Left cardiac atrium (tissue), 4 donors: ENCODE data around the gene SEC16A. TPM values are rescaled to one million over a fixed set of nuclear protein-coding genes. Genes with fewer than 3 reads are reported as not detected.
A peak's percentile ranks its signal among the peaks of the same experiment; 100 is the strongest.

Source experiments
- ATAC-seq, 2 donors: fragments of 200-7000 bp; cut with Tn5 transposase; one replicate each; pipeline ENCODE4 v1.9.1; 2020; ENCODE audit warnings: mild to moderate bottlenecking in 2 of 2, moderate library complexity in 2 of 2
- DNase-seq: peaks from one replicate; pipeline ENCODE4 v3.0.0-alpha.2; 2020
- intact Hi-C, 2 donors: fragments of 100-400 bp; cut with DNase I; formaldehyde crosslinking; loops; one replicate each; pipeline versions ENCODE4 v1.14.1 to v1.15.1; 2022 to 2023
- total RNA-seq, 2 donors: library from RNA; stranded (reverse); fragmentation: NEBNext Ultra II Directional; extraction: Animal tissue kit (Norgen Biotek cat#: 25700); gene quantifications; one replicate each; pipeline ENCODE4 v1.2.1, GENCODE V29; 2021
- donor health status: DM: no; HTN: yes; CAD: no.
- donor health status: DM: no; HTN: yes; CAD: no; lungs with severe emphysema.
- donor health status: DM: yes; HTN: yes; CAD: no.
- donor health status: Dilated cardiomyopathy.

The SEC16A gene
- total RNA-seq, 2 donors from 2014 or later: 27.4 to 40.8 TPM

DNA sequence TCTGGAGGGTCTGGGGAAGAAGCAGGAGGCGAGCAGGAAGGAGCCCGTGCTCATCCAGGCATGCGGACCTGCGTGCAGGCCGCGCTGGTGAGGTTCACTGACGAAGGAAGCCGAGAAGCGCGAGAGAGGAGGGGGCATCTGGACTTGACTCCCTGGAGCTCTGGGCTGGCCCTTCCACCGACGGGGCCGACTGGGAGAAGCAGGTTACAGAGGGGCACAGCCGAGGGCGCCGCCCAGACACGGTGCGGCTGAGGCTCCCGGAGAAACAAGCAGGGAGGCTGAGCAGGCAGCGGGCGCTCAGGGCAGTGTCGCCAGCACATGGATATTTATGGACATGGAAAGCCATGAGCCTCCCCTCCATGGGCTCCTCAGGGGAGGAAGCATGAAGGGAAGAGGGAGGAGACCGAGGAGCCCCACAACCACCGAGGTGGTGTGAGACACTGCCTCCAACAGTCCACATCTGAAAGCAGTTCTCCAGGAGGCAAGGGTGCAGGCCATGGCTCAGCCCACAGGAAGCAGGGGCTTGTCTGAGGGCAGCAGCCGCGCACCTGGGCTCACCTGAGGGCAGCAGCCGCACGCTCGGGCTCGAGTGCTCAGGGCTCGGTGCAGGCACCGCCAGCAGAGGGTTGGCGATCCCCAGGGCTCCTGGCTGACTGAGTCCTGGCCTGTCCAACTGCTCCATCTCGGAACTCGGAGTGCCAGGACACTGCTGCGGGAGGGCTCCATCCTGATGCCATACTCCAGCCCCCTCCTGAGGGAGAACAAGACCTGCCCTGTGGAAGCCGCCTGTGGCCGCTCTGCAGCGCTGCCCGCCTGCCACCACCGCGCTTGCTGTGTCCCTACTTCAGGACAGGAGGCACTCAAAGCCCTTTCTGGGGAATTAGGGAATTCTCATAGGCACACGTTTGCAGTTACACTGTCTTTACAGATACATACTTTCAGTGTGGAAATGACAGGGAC lies 27.5 kb downstream of the SEC16A start:
- DNase-seq: no peak
- intact Hi-C loops: no loop called here
- no peak for ATAC-seq

DNA sequence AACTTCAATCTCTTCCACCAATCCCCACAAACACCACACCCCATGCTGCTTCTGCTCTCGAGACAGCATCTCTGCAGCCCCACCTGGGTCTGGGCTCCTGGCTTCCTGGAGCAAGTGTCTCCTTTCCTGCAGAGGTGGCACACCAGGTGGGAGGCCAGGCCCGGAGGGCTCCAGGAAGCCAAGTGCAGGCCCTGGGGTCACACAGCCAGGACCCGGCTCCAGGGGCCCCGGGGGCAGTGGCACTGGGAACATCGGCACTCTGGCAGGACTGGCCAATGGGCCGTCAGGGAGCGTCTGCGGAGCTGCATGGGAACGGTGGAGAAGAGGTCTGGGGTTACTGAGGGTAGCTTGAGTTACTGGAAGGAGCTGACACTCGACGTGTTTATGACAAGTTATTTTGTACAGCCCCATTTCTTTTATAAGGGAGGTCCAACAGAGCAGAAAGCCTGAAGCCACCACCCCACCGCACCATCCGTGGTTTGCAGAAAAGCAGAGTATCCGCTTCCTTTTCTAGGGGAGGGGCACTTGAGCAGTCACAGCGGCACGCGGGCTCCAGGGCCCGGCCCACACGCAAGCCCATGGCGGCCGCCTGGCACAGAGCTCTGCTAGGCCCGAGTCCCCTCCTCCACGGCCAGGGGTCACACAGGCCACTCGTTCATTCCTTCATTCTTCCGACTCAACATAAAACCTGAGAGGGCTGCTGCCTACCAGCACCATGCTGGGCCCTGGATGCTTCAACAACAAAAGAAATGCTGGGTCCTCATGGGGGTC lies 28.6 kb downstream of the SEC16A start:
- intact Hi-C loops: no loop called here
- no peak for ATAC-seq
- no peak for DNase-seq

DNA sequence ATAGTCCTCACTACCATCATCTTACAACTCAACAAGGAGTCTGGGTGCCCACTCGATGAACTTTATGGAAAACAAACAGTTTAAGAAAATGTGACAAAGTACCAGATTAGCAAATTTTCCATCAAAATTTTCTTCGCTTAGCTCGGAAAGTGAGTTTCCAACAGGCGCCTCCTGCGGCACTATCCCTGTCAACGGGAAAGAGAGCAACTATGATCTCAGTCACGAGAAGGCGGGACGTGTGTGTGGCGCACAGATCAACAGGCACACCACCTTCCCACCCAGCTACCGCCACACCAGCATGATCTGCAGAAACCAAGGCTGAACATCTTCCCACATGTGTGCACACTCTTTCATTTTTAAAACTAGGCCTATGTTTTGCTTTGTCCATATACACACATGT lies 29.5 kb downstream of the SEC16A start:
- DNase-seq (no peak), ATAC-seq (no peak)
- intact Hi-C loops: no loop called here

DNA sequence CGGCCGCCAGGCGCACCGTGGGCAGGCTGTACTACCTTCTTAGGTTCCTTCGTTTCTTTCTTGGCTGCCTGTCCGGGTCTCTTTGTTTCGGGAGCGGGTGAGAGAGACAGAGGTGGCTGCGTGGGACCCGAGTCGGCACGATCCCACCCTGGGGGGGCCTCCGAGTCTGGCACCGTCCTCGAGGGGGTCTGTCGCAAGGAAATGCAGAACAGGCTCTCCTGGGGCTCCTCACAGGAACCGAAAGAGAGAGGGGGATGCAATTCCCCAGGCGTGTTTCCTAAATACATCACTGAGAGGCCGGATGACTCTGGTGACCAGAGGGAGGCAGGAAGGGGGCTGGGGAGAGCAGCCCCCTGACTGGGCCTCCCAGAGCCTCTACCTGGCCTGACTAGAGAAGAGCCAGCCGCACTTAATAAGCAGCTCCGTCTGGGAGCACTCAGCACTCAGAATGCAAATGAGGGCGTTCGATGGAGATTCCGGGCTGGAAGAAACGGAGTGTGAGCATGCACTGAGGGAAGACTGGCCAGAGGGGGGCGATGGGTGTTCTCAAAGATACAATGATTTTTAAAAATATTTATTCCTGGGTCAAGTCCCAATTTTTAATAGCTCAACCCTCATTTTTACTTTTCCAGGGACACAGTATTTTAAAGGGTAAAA lies 31.5 kb downstream of the SEC16A start:
- intact Hi-C loops: no loop called here
- no peak for ATAC-seq
- DNase-seq: no peak

DNA sequence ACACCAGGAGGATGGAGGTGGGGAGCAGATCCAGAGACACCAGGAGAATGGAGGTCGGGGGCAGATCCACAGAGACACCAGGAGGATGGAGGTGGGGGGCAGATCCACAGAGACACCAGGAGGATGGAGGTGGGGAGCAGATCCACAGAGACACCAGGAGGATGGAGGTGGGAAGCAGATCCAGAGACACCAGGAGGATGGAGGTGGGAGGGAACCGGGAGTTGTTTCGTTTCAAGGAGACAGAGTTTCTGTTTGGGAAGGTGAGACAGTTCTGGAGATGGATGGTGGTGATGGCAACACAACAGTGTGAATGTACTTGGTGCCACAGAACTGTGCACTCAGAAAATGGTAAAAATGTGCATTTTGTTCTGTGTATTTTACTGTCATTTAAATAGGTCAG lies 34.2 kb downstream of the SEC16A start:
- intact Hi-C loops: no loop called here

DNA sequence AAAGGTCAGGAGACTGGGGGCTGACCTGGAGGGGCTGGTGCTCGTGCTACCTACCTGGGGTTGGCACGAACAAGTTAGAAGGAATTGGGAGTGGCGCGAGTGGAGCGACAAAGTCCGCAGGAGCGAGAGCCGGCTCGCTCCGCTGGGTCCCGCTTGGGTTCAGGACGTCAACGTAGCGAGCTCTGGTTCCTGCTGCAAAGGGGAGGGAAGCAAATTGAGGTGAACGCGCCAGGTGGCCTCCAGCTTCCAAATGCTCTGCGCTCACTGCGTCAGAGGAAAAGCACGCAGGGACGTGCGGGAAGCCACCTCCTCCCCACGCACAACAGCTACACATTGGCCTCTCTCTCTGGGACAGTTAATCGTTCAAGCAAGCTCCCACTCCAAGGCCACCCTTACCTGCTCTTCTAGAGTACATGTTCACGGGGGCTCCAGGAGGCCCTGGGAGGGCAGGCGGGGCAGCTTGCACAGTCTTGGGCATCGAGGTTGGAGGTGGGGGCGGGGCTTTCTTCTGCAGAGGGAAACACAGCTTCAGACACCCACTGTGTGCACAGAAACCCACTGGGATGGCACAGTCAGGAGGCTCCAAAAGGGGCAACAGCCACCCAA lies 35.6 kb downstream of the SEC16A start:
- DNase-seq: no peak
- no peak for ATAC-seq
- intact Hi-C loops: no loop called here

More for the DNA sequence above, 34.2 kb downstream of the SEC16A start:
- ATAC-seq: no peak
- no peak for DNase-seq

DNA sequence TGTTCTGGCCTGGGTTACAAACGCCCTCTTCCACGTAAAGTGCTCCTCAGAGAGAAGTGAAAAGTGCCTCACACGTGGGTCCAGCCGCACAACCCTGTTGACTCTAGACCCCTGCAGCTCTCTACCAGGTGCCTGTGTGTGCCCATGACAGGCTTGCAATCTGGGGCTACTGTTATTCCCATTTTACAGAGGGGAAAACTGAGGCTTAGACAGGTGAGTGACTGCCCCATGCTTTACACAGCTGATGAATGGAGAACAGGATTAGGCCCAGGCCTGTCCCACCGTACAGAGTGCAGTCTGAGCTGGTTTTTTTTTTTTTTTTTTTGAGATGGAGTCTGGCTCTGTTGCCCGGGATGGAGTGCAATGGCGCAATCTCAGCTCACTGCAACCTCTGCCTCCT lies 37.0 kb downstream of the SEC16A start:
- intact Hi-C loops: no loop called here
- ATAC-seq (no peak), DNase-seq (no peak)

DNA sequence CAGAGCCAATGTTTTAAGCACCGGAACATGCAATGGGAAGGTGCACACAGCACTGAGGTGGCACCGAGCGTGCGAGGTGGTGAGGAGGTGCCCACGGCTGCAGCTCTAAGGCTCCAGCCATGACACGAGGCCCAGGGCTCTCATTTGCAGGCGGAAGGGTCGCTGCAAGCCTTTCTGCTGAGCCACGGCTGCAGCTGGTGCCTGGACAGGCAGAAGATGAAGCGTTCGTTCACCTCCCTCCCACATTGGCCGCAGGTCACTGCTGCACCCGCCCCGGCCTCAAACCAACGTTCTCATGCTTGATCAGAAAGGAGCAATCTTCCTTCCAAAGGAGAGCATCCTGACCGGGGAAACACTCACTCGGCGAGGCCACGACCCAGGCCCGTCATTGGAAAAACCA lies 38.7 kb downstream of the SEC16A start:
- intact Hi-C loops: no loop called here
- ATAC-seq: no peak
- DNase-seq: no peak

DNA sequence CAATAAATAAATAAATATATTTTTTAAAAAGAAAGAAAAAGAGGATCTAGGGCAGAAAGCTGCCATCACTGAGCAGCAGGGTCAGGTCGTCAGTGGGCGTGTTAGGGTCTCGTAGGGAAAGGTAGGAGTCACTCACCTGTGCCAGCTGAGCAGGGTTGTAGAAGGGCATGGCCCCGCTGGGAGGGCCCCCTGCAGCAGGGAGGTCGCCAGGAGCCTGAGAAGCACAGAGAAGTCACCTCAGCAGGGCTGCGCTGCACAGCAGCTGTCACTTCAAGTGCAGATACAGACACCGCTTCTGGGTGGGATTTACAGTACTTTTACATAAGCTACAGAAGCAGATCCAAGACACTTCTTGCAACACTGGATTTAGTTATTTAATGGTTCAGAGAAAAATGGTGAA lies 39.2 kb downstream of the SEC16A start:
- DNase-seq: no peak
- ATAC-seq: no peak
- intact Hi-C loops: no loop called here

DNA sequence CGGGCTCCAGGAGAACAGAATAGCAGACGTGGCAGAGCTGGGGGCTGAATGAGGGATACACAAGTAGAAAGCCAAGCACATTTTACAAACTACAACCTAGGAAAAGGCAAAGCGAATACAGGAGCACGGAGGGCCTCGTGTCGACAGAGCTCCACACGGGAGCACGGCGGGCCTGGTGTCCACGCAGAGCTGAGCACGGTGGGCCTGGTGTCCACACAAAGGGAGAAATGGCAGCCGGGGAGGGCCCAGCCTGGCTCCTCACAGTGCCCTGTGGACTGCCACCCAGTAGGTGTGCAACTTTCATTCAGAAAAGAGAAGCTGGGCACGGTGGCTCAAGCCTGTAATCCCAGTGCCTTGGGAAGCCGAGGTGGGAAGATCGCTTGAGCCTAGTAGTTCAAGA lies 39.8 kb downstream of the SEC16A start:
- intact Hi-C loops: no loop called here

DNA sequence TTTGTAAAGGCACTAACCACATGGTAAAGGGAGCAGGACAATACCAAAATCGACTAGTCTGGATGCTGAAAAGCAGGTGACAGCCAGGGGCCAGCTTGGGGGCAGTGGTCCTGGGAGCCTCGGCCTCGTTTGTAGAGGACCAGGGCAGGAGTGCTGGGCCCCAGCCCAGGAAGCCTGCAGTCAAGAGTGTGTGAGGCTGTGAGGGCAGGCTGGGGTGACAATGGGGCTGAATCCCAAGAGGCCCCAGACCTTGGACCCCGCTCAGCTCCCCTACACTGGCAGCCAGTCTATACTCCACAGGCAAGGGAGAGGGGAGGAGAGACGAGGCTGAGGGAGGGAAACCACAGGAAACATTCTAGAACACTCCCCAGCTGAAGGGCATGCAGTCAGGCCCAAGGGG lies 40.6 kb downstream of the SEC16A start:
- intact Hi-C loops: no loop called here
- no peak for DNase-seq
- ATAC-seq: no peak

More for the DNA sequence above, 39.8 kb downstream of the SEC16A start:
- ATAC-seq (no peak), DNase-seq (no peak)

DNA sequence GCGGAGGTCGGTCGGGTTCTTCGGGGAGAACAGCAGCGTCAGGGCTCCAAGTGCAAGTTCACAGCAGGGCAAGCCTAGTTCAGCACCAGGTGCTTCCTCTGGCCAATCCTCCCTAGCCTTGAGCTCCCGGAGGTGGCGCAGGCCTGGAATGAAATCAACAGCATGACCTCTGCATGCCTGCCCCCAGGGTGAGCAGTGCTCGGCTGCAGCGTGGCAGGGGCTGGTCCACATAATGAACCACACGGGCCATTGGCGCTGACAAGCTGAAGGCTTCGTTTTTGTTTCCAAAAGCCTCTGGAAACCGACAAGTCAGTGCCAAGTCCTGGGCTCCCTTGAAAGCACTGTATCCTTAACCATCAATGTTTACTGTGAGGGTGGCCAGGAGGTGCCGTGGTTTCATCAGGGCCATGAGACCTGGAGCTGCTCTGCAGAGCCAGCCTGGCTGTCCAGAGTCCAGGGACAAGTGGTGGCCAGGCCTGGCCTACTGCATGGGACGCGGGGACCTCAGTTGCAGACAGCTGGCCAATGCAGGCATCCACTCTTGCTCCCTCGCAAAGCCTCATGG lies 41.1 kb downstream of the SEC16A start:
- no peak for DNase-seq
- ATAC-seq: no peak
- intact Hi-C loops: no loop called here

DNA sequence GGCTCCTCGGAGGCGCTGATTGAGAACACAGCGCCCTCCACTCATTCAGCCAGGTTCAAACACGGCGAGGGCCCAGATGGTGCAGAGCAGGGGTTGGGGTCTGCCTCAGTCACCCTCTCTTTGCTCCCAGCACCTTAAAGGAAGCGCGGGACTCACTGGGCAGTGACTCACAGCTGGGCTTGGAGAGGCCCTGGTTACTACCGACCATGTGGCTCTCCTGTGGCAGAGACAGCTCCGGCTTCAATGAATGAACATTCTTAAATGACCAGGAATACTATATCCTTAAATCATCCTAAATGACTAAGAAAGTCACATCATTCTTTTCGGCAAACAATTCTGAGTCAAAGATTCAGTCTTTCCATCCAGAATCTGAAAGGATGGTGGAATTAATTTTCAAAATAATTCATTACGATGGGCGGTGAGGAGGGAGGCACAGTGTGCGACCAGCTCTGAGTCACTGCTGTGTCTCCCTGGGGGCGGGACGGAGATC lies 41.6 kb downstream of the SEC16A start:
- ATAC-seq (no peak), DNase-seq (no peak)
- intact Hi-C loops: no loop called here

DNA sequence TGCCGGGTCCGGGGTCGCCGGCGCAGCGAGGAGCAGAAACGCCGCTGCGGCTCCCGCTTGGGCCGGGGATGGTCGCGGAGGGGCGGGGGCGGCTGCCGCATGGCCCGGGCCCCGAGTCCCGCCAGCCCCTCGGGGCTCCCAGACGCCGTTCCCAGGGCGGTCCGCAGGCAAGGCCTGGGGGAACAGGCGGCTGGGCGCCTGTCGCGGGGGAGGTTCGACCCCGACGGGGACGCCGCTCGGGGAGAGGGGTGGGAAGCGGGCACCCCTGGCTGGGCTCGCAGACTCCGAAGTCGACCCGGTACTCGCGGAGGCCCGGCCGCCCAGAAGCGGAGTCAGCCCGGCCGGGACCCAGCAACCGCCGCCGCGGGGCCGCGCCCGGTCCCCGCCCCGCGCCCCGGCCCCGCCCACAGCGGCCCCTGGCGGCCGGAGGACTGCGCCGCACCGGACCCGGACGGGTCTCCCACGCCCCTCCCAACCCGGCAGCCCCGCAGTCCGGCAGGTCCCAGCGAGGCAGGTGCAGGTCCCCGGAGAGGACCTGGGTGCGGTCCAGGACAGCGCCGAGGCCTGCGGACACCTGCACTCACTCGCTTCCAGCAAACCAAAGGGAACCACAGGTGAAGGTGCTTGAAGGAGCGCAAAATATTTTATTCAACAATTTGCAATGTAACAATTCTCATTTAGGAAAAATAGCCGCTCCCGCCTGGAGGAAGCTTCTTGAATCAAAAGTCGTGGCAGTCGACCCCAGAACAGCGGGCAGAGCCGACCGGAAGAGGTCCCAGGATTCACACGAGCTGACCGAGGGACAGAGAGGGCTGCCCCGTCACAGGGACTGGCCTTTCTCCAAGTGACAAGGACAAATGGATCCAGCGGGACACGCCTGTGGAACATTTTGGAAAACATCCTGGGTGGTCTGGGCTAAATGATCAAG lies 43.1 kb downstream of the SEC16A start, which contains the start of gene INPP5E:
Gene INPP5E (minus strand): TSS at position 365 of the 928 bp plus-strand sequence. CDS start 426 bp downstream, outside the sequence.
- peak; percentile 87 to 92 for ATAC-seq
- intact Hi-C loops: no loop called here
- DNase-seq: peak; percentile 74

DNA sequence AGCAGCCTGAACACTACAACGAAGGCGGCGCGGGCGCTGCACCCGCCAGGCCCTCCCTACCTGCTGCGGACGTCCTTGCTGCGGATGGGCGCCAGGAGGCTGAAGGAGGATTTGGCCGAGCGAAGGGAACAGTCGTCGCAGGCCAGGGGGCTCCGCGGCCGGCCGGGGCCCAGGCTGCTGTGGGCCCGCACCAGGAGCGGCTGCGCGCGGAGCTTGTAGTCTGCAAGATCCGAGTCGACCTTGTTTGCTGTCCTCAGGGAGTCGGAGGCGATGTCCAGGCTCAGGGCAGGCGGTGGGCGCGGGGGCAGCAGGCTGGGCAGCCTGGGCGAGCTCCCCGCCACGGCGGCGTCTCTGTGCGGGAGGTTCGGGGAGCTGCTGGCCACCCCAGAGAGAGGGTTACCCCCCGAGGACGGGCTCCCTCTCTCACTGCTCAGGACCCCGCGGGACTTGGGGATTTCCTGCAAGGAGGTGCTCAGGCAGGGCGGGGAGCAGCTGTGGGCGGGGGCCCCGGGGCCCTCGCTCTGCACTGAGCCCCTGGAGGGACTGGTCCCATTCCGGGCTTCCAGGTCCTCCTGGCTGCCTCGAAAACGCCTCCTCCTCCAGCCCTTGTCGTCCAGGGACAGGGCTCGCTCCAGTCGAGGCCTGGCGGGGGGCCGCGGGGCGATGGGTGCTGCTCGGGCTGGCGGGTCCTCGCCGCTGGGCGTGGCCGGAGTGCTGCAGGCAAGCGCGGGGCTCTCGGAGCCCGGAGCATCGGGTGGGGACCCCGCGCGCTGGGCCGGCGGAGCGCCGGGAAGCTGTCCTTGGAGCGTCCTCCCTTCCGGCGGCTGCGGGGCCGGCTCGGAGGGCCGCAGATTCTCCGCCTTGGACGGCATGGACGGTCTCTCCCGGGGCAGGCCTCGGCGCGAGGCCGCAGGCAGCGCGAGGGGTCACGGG lies 44.0 kb downstream of the SEC16A start:
- DNase-seq: no peak
- ATAC-seq: peak; percentile 45 to 50
- intact Hi-C loops: no loop called here

DNA sequence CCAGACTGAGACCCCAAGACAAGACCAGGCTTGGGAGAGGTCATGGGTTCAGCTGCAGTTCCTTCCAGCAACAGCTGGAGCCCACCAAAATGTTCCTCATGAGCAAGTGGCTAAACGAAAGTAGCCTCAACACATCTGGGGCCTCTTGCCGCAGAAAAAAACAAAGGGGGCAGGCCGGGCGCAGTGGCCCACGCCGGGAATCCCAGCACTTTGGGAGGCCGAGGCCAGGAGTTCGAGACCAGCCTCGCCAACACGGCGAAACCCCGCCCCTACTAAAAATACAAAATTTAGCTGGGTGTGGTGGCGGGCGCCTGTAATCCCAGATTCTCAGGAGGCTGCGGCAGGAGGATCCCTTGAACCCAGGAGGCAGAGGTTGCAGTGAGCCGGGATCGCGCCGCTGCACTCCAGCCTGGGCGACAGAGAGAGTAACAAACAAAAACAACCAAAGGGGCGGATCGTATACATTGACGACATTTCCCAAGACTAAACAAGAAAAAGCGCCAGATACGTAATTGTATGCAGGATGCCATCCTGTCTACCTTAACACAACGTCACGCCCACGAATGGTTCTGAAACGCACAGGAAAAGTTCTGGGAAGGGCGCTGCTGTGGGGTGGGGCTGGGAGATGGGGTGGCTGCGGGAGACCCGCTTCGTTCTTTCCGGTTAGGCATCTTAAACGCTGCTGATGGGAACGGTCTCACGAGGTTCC lies 44.8 kb downstream of the SEC16A start:
- intact Hi-C loops: no loop called here
- no peak for DNase-seq
- no peak for ATAC-seq
